ENCODE results near the gene TMEM244.
"Not testable (repeated sequence)": the region's sequence is repeated elsewhere in the genome, so short reads cannot be mapped to it uniquely, and the experiment has no call there.

The TMEM244 gene

GRCh38 chr6:129886401-129887155 is 25.5 kb upstream of the TMEM244 start:
- H3K4me3 ChIP-seq (ENCODE audit: low read depth, low read length): no peak overlapping the region
- TF ChIP-seq CTCF (IDR thresholded peaks at IDR 0.05; ENCODE audit: borderline replicate concordance, insufficient read depth, low read depth, low read length): no peak

- no peak for TF ChIP-seq CTCF (IDR thresholded peaks at IDR 0.05; ENCODE audit: borderline replicate concordance, insufficient read depth, low read depth, low read length)
- no peak overlapping the region for H3K4me3 ChIP-seq (ENCODE audit: low read depth, low read length)
Measured at GRCh38 chr6:129884211-129884610, 23.1 kb upstream of the TMEM244 start.

- TF ChIP-seq CTCF (IDR thresholded peaks at IDR 0.05; ENCODE audit: borderline replicate concordance, insufficient read depth, low read depth, low read length): no peak
Measured at GRCh38 chr6:129882510-129883023, 21.5 kb upstream of the TMEM244 start.

GRCh38 chr6:129877894-129878293 is 16.8 kb upstream of the TMEM244 start:
- not testable (repeated sequence) for H3K4me3 ChIP-seq (ENCODE audit: low read depth, low read length)

More at GRCh38 chr6:129882510-129883023, 21.5 kb upstream of the TMEM244 start:
- no peak overlapping the region for H3K4me3 ChIP-seq (ENCODE audit: low read depth, low read length)

GRCh38 chr6:129875610-129876520 is 14.8 kb upstream of the TMEM244 start:
- TF ChIP-seq CTCF (IDR thresholded peaks at IDR 0.05; ENCODE audit: borderline replicate concordance, insufficient read depth, low read depth, low read length): no peak
- no peak overlapping the region for H3K4me3 ChIP-seq (ENCODE audit: low read depth, low read length)

- TF ChIP-seq CTCF (IDR thresholded peaks at IDR 0.05; ENCODE audit: borderline replicate concordance, insufficient read depth, low read depth, low read length): no peak
- no peak overlapping the region for H3K4me3 ChIP-seq (ENCODE audit: low read depth, low read length)
Measured at GRCh38 chr6:129874837-129875236, 13.7 kb upstream of the TMEM244 start.

- TF ChIP-seq CTCF (IDR thresholded peaks at IDR 0.05; ENCODE audit: borderline replicate concordance, insufficient read depth, low read depth, low read length): no peak
- no peak overlapping the region for H3K4me3 ChIP-seq (ENCODE audit: low read depth, low read length)
Measured at GRCh38 chr6:129872586-129872985, 11.5 kb upstream of the TMEM244 start.
